ENCODE results near the gene AK1.
"Not testable (repeated sequence)": the region's sequence is repeated elsewhere in the genome, so short reads cannot be mapped to it uniquely, and the experiment has no call there.

The AK1 gene

DNA sequence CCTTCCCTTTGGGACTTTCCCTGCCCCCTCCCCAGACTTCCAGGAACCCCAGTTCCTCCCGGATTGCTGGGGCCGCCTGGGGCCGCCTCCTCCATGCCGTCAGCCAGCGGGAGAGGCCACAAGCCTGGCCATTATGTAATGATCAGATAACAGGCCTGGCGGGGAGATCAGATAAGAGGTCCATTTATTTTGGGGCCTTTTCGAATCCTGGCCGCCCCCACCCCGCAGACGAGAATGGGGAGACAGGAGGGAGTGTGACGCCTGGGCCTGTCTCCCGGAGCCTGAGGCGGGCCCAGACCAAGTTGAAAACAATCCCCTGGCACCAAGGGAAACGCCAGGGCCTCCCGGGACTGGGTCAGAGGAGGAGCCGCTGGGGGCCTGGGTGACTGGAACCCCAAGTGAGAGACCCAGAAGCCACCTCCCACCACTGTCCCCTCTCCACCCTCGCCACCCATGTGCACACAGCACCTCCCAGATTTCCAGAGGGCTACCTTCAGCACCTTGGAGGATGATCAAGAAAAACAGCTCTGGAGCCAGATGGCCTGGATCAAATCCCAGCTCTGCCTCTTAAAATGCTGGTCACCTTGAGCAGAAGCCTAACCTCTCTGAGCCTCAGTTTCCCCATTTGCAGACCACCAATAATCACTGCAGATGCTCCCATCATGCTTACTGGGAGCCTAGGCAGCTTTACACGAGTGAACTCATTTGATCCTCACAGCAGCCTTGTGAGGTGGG, 30.9 kb downstream of the AK1 start:
- H3K4me3 ChIP-seq (ENCODE audit: low read depth, low read length): no peak overlapping the region
- TF ChIP-seq, protein P1, sequence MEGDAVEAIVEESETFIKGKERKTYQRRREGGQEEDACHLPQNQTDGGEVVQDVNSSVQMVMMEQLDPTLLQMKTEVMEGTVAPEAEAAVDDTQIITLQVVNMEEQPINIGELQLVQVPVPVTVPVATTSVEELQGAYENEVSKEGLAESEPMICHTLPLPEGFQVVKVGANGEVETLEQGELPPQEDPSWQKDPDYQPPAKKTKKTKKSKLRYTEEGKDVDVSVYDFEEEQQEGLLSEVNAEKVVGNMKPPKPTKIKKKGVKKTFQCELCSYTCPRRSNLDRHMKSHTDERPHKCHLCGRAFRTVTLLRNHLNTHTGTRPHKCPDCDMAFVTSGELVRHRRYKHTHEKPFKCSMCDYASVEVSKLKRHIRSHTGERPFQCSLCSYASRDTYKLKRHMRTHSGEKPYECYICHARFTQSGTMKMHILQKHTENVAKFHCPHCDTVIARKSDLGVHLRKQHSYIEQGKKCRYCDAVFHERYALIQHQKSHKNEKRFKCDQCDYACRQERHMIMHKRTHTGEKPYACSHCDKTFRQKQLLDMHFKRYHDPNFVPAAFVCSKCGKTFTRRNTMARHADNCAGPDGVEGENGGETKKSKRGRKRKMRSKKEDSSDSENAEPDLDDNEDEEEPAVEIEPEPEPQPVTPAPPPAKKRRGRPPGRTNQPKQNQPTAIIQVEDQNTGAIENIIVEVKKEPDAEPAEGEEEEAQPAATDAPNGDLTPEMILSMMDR (IDR thresholded peaks at IDR 0.05; ENCODE audit: borderline replicate concordance, insufficient read depth, low read depth, low read length): no peak

DNA sequence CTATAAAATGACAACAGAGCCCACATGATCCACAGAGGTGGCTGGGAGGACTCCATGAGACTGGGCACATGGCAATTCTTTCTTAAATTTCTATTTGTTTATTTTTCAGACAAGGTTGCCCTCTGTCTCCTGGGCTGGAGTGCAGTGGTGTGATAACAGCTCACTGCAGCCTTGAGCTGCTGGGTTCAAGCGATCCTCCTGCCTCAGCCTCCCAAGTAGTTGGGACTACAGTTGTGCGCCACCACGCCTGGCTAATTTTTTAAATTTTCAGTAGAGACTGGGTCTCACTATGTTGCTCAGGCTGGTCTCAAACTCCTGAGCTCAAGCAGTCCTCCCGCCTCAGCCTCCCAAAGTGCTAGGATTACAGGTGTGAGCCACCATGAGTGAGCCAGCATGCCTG, 31.9 kb downstream of the AK1 start:
- H3K4me3 ChIP-seq (ENCODE audit: low read depth, low read length): not testable (repeated sequence)

DNA sequence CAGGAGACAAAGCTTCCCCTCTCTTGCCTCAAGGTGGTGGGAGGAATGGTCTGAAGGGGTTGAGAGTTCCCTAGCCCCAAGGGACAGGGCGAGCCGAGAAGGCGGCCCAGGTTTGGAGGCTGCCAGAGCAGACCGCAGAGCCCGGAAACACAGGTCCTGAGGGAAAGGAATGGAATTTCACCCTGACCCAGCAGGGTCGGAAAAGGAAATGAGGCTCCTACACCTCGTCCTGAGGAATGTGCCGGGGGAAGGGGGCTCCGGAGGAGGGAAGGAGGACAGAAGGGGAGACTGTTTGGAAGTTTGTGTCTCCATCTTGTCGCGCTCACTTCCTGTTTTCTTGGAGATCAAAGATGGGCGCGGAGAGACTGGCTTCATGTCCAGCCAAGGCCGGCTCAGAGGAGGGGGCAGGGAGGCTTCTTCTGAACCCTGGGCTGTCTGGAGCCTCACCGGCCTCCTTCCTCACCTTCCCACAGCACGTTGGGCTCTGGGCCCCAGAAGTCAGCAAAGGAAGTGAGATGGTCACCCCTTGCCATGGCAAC, 32.6 kb downstream of the AK1 start:
- TF ChIP-seq, protein P1 (IDR thresholded peaks at IDR 0.05; ENCODE audit: borderline replicate concordance, insufficient read depth, low read depth, low read length): no peak
- no peak overlapping the region for H3K4me3 ChIP-seq (ENCODE audit: low read depth, low read length)

DNA sequence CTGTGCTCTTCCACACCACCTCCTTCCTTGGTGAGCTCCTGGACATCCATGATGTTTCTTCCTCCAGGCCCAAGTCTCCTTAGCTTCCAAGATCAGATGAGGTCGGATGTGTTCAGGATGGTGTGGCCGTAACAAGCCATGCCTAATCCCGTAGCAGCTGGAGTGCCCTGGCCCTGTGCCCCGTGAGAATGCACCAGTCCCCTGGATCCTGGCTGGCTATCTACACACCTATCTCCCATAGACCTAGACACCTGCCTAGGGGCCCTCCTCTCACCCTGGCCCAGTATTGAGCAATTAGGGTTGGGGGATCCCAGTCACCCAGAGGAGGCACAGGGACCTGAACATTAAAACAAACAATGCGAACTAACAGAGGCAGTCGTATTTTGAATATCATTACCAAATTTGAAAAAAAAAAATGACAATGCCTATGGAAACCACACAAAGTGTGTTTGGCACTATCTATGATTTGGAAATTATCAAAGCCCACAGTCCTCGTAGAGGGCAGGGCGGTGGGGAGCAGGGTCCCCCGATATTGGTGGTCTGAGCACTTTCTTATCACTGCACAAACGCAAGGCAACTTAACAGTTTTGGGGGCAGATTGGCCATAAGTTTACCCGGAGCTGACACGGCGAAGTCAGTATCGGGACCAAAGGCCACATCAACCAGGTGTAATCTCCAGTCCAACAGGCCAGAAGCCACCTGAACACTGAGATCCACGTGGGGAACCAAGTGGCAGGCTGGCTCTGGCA, 36.2 kb downstream of the AK1 start:
- no peak overlapping the region for H3K4me3 ChIP-seq (ENCODE audit: low read depth, low read length)
- TF ChIP-seq, protein P1 (IDR thresholded peaks at IDR 0.05; ENCODE audit: borderline replicate concordance, insufficient read depth, low read depth, low read length): no peak

DNA sequence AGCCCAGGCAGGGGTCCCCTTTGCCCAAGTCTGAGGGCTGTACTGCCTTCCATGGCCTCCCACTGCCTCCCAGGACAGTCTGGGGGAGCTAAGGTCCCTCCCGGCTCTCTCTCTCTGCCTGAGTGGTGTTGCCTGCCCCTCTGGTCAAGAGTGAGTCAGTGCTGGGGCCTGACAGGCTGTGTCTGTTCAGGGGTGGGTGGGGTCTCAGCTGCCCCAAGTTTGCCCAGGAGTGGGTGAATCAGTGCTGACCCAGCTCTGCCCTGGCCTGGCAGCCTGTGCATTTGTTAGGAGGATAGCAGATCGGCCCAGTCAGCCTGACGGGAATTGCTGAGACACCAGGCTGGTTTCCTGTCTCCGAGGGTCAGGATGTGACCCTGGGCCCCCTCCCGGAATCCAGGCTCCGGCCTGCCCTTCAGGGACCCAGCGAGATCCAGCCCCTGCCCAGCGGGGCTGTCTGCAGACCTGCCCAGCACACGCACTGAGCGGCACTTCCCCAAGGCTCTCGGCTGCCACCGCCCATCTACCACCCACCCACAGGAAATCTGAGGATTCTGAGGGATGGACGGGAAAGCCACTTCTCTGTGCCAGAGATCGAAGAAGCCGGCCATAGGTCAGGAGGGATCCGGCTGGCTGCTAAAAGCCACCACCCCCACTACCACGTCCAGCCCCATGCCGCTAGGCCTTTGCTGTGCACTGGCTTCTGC, 38.9 kb downstream of the AK1 start:
- H3K4me3 ChIP-seq (ENCODE audit: low read depth, low read length): no peak overlapping the region
- TF ChIP-seq, protein P1 (IDR thresholded peaks at IDR 0.05; ENCODE audit: borderline replicate concordance, insufficient read depth, low read depth, low read length): no peak

DNA sequence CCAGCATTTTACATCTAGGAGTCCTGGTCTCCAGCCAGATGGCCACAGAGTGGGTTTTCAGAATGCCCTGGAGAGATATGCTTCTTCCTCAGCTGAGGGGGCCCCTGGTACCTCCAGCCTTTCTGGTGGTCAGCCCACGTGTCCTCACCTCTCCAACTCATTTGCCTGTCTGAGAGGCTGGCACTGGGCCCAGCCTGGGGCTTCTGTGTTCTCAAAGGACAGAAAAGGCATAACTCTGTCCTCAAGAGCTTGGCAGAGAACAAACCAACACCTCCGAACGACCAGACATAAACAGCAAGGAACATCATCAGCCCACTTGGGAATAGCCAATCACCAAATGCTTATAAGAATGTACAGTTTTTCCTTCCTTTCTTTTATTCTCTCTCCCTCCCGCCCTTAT, 40.1 kb downstream of the AK1 start:
- H3K4me3 ChIP-seq (ENCODE audit: low read depth, low read length): no peak overlapping the region
- TF ChIP-seq, protein P1 (IDR thresholded peaks at IDR 0.05; ENCODE audit: borderline replicate concordance, insufficient read depth, low read depth, low read length): no peak

DNA sequence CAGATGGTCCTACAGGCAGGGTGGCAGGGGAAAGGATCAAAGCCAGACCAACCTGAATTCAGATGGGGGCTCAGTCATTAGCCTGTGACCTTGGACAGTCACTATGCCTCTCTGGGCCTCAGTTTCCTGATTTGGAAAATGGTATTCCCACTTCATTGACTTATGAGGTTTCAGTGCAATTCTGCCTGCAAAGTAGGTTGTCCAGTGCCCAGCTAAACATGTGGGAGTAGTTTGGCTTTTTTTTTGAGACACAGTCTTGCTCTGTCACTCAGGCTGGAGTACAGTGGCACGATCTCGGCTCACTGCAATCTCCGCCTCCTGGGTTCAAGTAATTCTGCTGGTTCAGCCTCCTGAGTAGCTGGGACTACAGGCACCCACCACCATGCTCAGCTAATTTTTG, 40.9 kb downstream of the AK1 start:
- not testable (repeated sequence) for H3K4me3 ChIP-seq (ENCODE audit: low read depth, low read length)
